ENCODE results near the gene LAMA5. TPM values are rescaled to one million over a fixed set of nuclear protein-coding genes. Genes with fewer than 3 reads are reported as not detected.

LAMA5 gene
- total RNA-seq, 2 experiments from 2014 or later = 0.16 to 0.78 TPM

- ChIA-PET POLR2A (no interaction called here), CTCF (no interaction called here)
- Mint-ChIP-seq H3K27ac (no peak overlapping the region), H3K4me1 (ENCODE audit: low read depth) (peaks cover 12% of the 10 kb centered on the region), H3K27me3 (no peaks in the 10 kb centered on the region), H3K36me3 (ENCODE audit: low read depth) (peaks cover 41% of the 10 kb centered on the region), H3K9me3 (no peaks in the 10 kb centered on the region), H3K4me3 (no peak overlapping the region)
- no peak for ATAC-seq (ENCODE audit: poor library complexity)
- intact Hi-C loops (cut with DNase I, micrococcal nuclease) = no loop called here
- H3K27me3 ChIP-seq (ENCODE audit: control insufficient read depth in 1 of 2, insufficient read depth in 2 of 2, low read length in 2 of 2) = no peaks in the 10 kb centered on the region
- no peak overlapping the region for H3K27ac ChIP-seq (ENCODE audit: low read depth in 1 of 2, low read length in 2 of 2)
- H3K9me3 ChIP-seq (ENCODE audit: control insufficient read depth in 1 of 2, insufficient read depth in 1 of 2, low read length in 2 of 2) = peaks cover 0 to 8% of the 10 kb centered on the region in 2 experiments
- peaks cover 7% of the 10 kb centered on the region for H3K4me1 ChIP-seq (ENCODE audit: insufficient read depth, low read length)
- TF ChIP-seq, protein P1, sequence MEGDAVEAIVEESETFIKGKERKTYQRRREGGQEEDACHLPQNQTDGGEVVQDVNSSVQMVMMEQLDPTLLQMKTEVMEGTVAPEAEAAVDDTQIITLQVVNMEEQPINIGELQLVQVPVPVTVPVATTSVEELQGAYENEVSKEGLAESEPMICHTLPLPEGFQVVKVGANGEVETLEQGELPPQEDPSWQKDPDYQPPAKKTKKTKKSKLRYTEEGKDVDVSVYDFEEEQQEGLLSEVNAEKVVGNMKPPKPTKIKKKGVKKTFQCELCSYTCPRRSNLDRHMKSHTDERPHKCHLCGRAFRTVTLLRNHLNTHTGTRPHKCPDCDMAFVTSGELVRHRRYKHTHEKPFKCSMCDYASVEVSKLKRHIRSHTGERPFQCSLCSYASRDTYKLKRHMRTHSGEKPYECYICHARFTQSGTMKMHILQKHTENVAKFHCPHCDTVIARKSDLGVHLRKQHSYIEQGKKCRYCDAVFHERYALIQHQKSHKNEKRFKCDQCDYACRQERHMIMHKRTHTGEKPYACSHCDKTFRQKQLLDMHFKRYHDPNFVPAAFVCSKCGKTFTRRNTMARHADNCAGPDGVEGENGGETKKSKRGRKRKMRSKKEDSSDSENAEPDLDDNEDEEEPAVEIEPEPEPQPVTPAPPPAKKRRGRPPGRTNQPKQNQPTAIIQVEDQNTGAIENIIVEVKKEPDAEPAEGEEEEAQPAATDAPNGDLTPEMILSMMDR (IDR thresholded peaks at IDR 0.05) = no peak
- no peak for DNase-seq
- H3K36me3 ChIP-seq (ENCODE audit: insufficient read depth, low read length) = peaks cover 40% of the 10 kb centered on the region
- H3K4me3 ChIP-seq (ENCODE audit: low read length) = no peak overlapping the region
These were observed 26.2 kb upstream of the LAMA5 start for GRCh38 chr20:62393335-62393665.

- H3K9me3 Mint-ChIP-seq = no peaks in the 10 kb centered on the region
- DNase-seq (no peak), ATAC-seq (ENCODE audit: poor library complexity) (no peak)
- no peak overlapping the region for H3K27ac Mint-ChIP-seq
- H3K4me3 Mint-ChIP-seq = no peak overlapping the region
- peaks cover 45% of the 10 kb centered on the region for H3K36me3 ChIP-seq (ENCODE audit: insufficient read depth, low read length)
- no peak overlapping the region for H3K27ac ChIP-seq (ENCODE audit: low read depth in 1 of 2, low read length in 2 of 2)
- H3K27me3 ChIP-seq (ENCODE audit: control insufficient read depth in 1 of 2, insufficient read depth in 2 of 2, low read length in 2 of 2) = no peaks in the 10 kb centered on the region
- no peak overlapping the region for H3K4me3 ChIP-seq (ENCODE audit: low read length)
- intact Hi-C loops (cut with DNase I, micrococcal nuclease) = no loop called here
- peaks cover 46% of the 10 kb centered on the region for H3K36me3 Mint-ChIP-seq (ENCODE audit: low read depth)
- peaks cover 13% of the 10 kb centered on the region for H3K4me1 ChIP-seq (ENCODE audit: insufficient read depth, low read length)
- no peaks in the 10 kb centered on the region for H3K27me3 Mint-ChIP-seq
- CTCF ChIA-PET = no interaction called here
- H3K4me1 Mint-ChIP-seq (ENCODE audit: low read depth) = peaks cover 17% of the 10 kb centered on the region
- TF ChIP-seq, protein P1 (IDR thresholded peaks at IDR 0.05) = no peak
- peaks cover 0 to 2% of the 10 kb centered on the region in 2 experiments for H3K9me3 ChIP-seq (ENCODE audit: control insufficient read depth in 1 of 2, insufficient read depth in 1 of 2, low read length in 2 of 2)
- POLR2A ChIA-PET = no interaction called here
These were observed 25.7 kb upstream of the LAMA5 start for GRCh38 chr20:62392621-62393334.

DNA sequence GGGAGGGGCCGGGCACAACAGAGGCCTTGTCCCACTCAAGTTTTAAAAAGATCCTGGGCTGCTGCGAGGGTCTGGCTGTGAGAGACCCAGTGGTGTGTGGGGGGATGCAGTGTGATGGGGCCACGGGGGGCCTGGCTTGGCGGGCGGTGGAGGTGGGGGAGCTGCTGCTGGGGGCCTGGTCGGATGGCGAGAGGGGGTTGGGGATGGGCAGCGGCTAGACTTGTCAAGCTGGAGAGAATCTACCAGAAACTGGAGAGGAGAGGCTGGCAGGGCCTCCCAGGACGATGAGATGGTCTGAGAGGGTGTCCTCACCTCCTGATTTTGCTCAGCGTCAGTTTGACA, 24.9 kb upstream of the LAMA5 start:
- ChIA-PET CTCF (no interaction called here), POLR2A (no interaction called here)
- TF ChIP-seq, protein P1 (IDR thresholded peaks at IDR 0.05) = no peak
- Mint-ChIP-seq H3K27me3 (no peaks in the 10 kb centered on the region), H3K9me3 (no peaks in the 10 kb centered on the region), H3K27ac (no peak overlapping the region), H3K4me3 (no peak overlapping the region), H3K36me3 (ENCODE audit: low read depth) (peaks cover 47% of the 10 kb centered on the region), H3K4me1 (ENCODE audit: low read depth) (peaks cover 24% of the 10 kb centered on the region)
- peaks cover 46% of the 10 kb centered on the region for H3K36me3 ChIP-seq (ENCODE audit: insufficient read depth, low read length)
- peaks cover 19% of the 10 kb centered on the region for H3K4me1 ChIP-seq (ENCODE audit: insufficient read depth, low read length)
- no peaks in the 10 kb centered on the region for H3K9me3 ChIP-seq (ENCODE audit: control insufficient read depth in 1 of 2, insufficient read depth in 1 of 2, low read length in 2 of 2)
- intact Hi-C loops (cut with DNase I, micrococcal nuclease) = no loop called here
- no peak for ATAC-seq (ENCODE audit: poor library complexity)
- no peak for DNase-seq
- H3K27ac ChIP-seq (ENCODE audit: low read depth in 1 of 2, low read length in 2 of 2) = no peak overlapping the region
- no peak overlapping the region for H3K4me3 ChIP-seq (ENCODE audit: low read length)
- no peaks in the 10 kb centered on the region for H3K27me3 ChIP-seq (ENCODE audit: control insufficient read depth in 1 of 2, insufficient read depth in 2 of 2, low read length in 2 of 2)
